C4-2B (cell line): ENCODE data around the gene TEKT1.
"Not testable (repeated sequence)": the region's sequence is repeated elsewhere in the genome, so short reads cannot be mapped to it uniquely, and the experiment has no call there.

Experiments used
- H3K27ac ChIP-seq: fragments of 450-650 bp; 2 replicates; pipeline ENCODE4 v1.5.1; 2017
- CTCF ChIP-seq: fragments of 450-650 bp; conservative IDR thresholded peaks from 2 replicates; pipeline ENCODE4 v1.5.1; 2017; ENCODE audit warnings: mild to moderate bottlenecking
- ZFX ChIP-seq: fragments of 450-650 bp; IDR thresholded peaks from 2 replicates; pipeline ENCODE4 v1.6.1; 2017

The TEKT1 gene

GRCh38 chr17:6789146-6789545, 42.4 kb downstream of the TEKT1 start:
- H3K27ac ChIP-seq, result no peak overlapping the region
- TF ChIP-seq CTCF (no peak), ZFX (no peak)

- TF ChIP-seq CTCF, result no peak
- TF ChIP-seq ZFX, result no peak
- H3K27ac ChIP-seq, result no peak overlapping the region
Measured at GRCh38 chr17:6787081-6787693, 44.3 kb downstream of the TEKT1 start.

GRCh38 chr17:6786618-6787017, 44.9 kb downstream of the TEKT1 start:
- no peak overlapping the region for H3K27ac ChIP-seq
- TF ChIP-seq ZFX (no peak), CTCF (no peak)

- TF ChIP-seq CTCF, result no peak
- TF ChIP-seq ZFX, result no peak
- H3K27ac ChIP-seq, result no peak overlapping the region
Measured at GRCh38 chr17:6782244-6782643, 49.3 kb downstream of the TEKT1 start.

- no peak for TF ChIP-seq CTCF
- TF ChIP-seq ZFX, result no peak
- H3K27ac ChIP-seq, result no peak overlapping the region
Measured at GRCh38 chr17:6780886-6781285, 50.6 kb downstream of the TEKT1 start.

GRCh38 chr17:6780001-6780400, 51.5 kb downstream of the TEKT1 start:
- H3K27ac ChIP-seq, result no peak overlapping the region
- TF ChIP-seq ZFX, result no peak

- H3K27ac ChIP-seq, result no peak overlapping the region
- TF ChIP-seq ZFX (no peak), CTCF (no peak)
Measured at GRCh38 chr17:6779411-6779810, 52.1 kb downstream of the TEKT1 start.

GRCh38 chr17:6775871-6776405, 55.6 kb downstream of the TEKT1 start, which contains the start of gene FBXO39:
Gene FBXO39, plus strand, starts transcription at chr17:6776215. Its CDS starts 3,654 bp downstream, at chr17:6779869.
- no peak within 1 kb of the TSS for H3K27ac ChIP-seq
- TF ChIP-seq CTCF, result no peak
- no peak for TF ChIP-seq ZFX

GRCh38 chr17:6774906-6775305, 56.6 kb downstream of the TEKT1 start:
- H3K27ac ChIP-seq, result not testable (repeated sequence)
